HepG2 (cell line): ENCODE measurements around the gene ALOXE3. TPM values are rescaled to one million over a fixed set of nuclear protein-coding genes. Genes with fewer than 3 reads are reported as not detected.

Source experiments
- ATAC-seq: fragments of 200-7000 bp; cut with Tn5 transposase; 3 replicates; pipeline ENCODE4 v1.9.1; 2020; ENCODE audit warnings: mild to moderate bottlenecking, moderate library complexity
- BruUV-seq: library from RNA; stranded (reverse); fragments of 400-500 nt; replicated peaks from 2 replicates; lab custom pipeline; 2021; lab: Mats Ljungman, UMichigan
- CTCF ChIA-PET: fragments of 300-600 bp; formaldehyde crosslinking; extraction: SDS; loops from one replicate; lab custom pipeline; 2021; ENCODE audit warnings: low total read pairs, inconsistent platforms, low intra/inter-chr PET ratio; lab: Yijun Ruan, JAX
- POLR2A ChIA-PET: fragments of 350-600 bp; sonication (Branson Sonifier 250); formaldehyde crosslinking; loops from one replicate; lab custom pipeline; 2020; ENCODE audit warnings: antibody characterized with exemption, inconsistent platforms; lab: Yijun Ruan, JAX
- DNase-seq: peaks from one replicate; pipeline ENCODE4 v3.0.0-alpha.2; 2015; ENCODE audit warnings: low spot score
- FAIRE-seq: peaks from 3 replicates; lab custom pipeline; 2011; peaks lifted over from hg19 to GRCh38; lab: Jason Lieb, UNC
- H2AFZ ChIP-seq: one replicate; pipeline ENCODE4 v1.6.1; 2011; ENCODE audit warnings: low read length, inconsistent platforms
- H3K27ac ChIP-seq: fragments of 300-600 bp; 3 replicates; pipeline ENCODE4 v1.8.0; 2011; ENCODE audit warnings: mixed run types, mild to moderate bottlenecking, mixed read lengths, low read length, inconsistent platforms; ENCODE audit not compliant: insufficient read depth; ENCODE audit errors: extremely low read length
- H3K27me3 ChIP-seq, 2 experiments: fragments of 200-600 bp in 1 of 2; 2 replicates in 1 of 2; 3 replicates in 1 of 2; pipeline versions ENCODE4 v1.6.0 to v1.8.0; 2011; ENCODE audit warnings: low read length in 2 of 2, mild to moderate bottlenecking in 2 of 2, moderate library complexity in 2 of 2, inconsistent platforms in 1 of 2; ENCODE audit not compliant: insufficient read depth in 2 of 2, control insufficient read depth in 1 of 2
- H3K36me3 ChIP-seq, 2 experiments: fragments of 200-600 bp in 1 of 2; replicated peaks in 1 of 2; 2 replicates in 1 of 2; 3 replicates in 1 of 2; pipeline versions ENCODE4 v1.5.1 to v1.8.0; 2011; ENCODE audit warnings: low read length in 2 of 2, inconsistent platforms in 1 of 2; ENCODE audit not compliant: insufficient read depth in 2 of 2, control insufficient read depth in 1 of 2
- H3K4me1 ChIP-seq: 2 replicates; pipeline ENCODE4 v1.5.1; 2012; ENCODE audit warnings: low read length, inconsistent platforms; ENCODE audit not compliant: insufficient read depth
- H3K4me2 ChIP-seq: 2 replicates; pipeline ENCODE4 v1.6.0; 2011; ENCODE audit warnings: low read depth, low read length, inconsistent platforms
- H3K4me3 ChIP-seq, 3 experiments: fragments of 200-600 bp in 1 of 3; sonication (generic), shearing (Covaris generic) in 1 of 3; replicated peaks in 1 of 3; 2 replicates each; pipeline ENCODE4 v1.5.1; 2011 to 2016; ENCODE audit warnings: low read length in 3 of 3, inconsistent platforms in 2 of 3, low read depth in 2 of 3, mild to moderate bottlenecking in 2 of 3, control low read depth in 1 of 3, mixed read lengths in 1 of 3; ENCODE audit not compliant: insufficient read depth in 1 of 3
- H3K79me2 ChIP-seq: one replicate; pipeline ENCODE4 v1.6.1; 2011; ENCODE audit warnings: low read length, inconsistent platforms; ENCODE audit not compliant: insufficient read depth
- H3K9ac ChIP-seq: 2 replicates; pipeline ENCODE4 v1.6.0; 2011; ENCODE audit warnings: mild to moderate bottlenecking, low read depth, low read length, inconsistent platforms; ENCODE audit not compliant: insufficient read depth
- H3K9me3 ChIP-seq: 2 replicates; pipeline ENCODE4 v1.5.1; 2012; ENCODE audit warnings: mild to moderate bottlenecking, low read length
- H4K20me1 ChIP-seq: 2 replicates; pipeline ENCODE4 v1.6.0; 2011; ENCODE audit warnings: inconsistent platforms, mild to moderate bottlenecking, low read length, moderate library complexity; ENCODE audit not compliant: insufficient read depth
- AGO2 ChIP-seq: fragments of 200-400 bp; formaldehyde crosslinking; optimal IDR thresholded peaks from 2 replicates; pipeline ENCODE3; 2017; ENCODE audit warnings: mild to moderate bottlenecking, low read depth, low read length, moderate library complexity
- ATF7-NPFF ChIP-seq: sonication (generic); formaldehyde crosslinking; IDR thresholded peaks from 2 replicates; pipeline ENCODE4 v1.8.1; 2023; ENCODE audit warnings: mild to moderate bottlenecking, low read depth, missing genetic modification reagents, moderate library complexity
- KAT7 ChIP-seq: IDR thresholded peaks from 2 replicates; pipeline ENCODE4 v1.6.1; 2018; ENCODE audit warnings: borderline replicate concordance, missing compliant biosample characterization
- PHF20 ChIP-seq: sonication (generic); formaldehyde crosslinking; IDR thresholded peaks from 2 replicates; pipeline ENCODE4 v1.5.0; 2020; ENCODE audit warnings: mild to moderate bottlenecking, missing genetic modification reagents
- POLR2AphosphoS5 ChIP-seq: IDR thresholded peaks from 2 replicates; pipeline ENCODE4 v1.6.1; 2012; ENCODE audit warnings: low read depth, low read length
- ZBTB1 ChIP-seq: sonication (generic); formaldehyde crosslinking; IDR thresholded peaks from 2 replicates; pipeline ENCODE4 v1.4.0; 2020; ENCODE audit warnings: missing genetic modification reagents, borderline replicate concordance
- ZFY ChIP-seq: sonication (generic); formaldehyde crosslinking; IDR thresholded peaks from 2 replicates; pipeline ENCODE4 v1.4.0; 2020; ENCODE audit warnings: missing genetic modification reagents
- ZIK1 ChIP-seq: sonication (generic); formaldehyde crosslinking; IDR thresholded peaks from 2 replicates; pipeline ENCODE4 v1.5.0; 2020; ENCODE audit warnings: mild to moderate bottlenecking, low read depth, missing genetic modification reagents, borderline replicate concordance
- ZNF138 ChIP-seq: sonication (generic); formaldehyde crosslinking; IDR thresholded peaks from 2 replicates; pipeline ENCODE4 v1.5.0; 2020; ENCODE audit warnings: mild to moderate bottlenecking, low read depth, missing genetic modification reagents
- ZNF263 ChIP-seq: sonication (generic); formaldehyde crosslinking; IDR thresholded peaks from 2 replicates; pipeline ENCODE4 v1.4.0; 2020; ENCODE audit warnings: missing genetic modification reagents
- ZNF431 ChIP-seq: sonication (generic); formaldehyde crosslinking; IDR thresholded peaks from 2 replicates; pipeline ENCODE4 v1.9.0; 2022; ENCODE audit warnings: missing genetic modification reagents, low read depth, mild to moderate bottlenecking, borderline replicate concordance
- ZNF441 ChIP-seq: sonication (generic); formaldehyde crosslinking; IDR thresholded peaks from 2 replicates; pipeline ENCODE4 v1.7.0; 2021; ENCODE audit warnings: missing genetic modification reagents, borderline replicate concordance
- ZNF607 ChIP-seq: sonication (generic); formaldehyde crosslinking; IDR thresholded peaks from 2 replicates; pipeline ENCODE4 v1.5.1; 2020; ENCODE audit warnings: missing genetic modification reagents, mild to moderate bottlenecking, borderline replicate concordance
- WGBS: methylation state at CpG from one replicate; pipeline ENCODE4 v1.1.6; 2017; ENCODE audit warnings: low lambda C conversion rate; 5-methylcytosine and 5-hydroxymethylcytosine counted together
- in situ Hi-C: cut with HindIII; loops from 2 replicates; pipeline ENCODE4 v1.10.0; 2017; ENCODE audit warnings: low pct_unique_long_range_greater_than_20kb; ENCODE audit not compliant: extremely low pct_ligation_motif_present
- intact Hi-C: fragments of 100-400 bp; cut with micrococcal nuclease; formaldehyde crosslinking; loops from one replicate; pipeline ENCODE4 v1.10.0; 2022; ENCODE audit not compliant: unreplicated experiment
- polyA plus RNA-seq, 8 experiments: library from polyadenylated mRNA; depleted of rRNA in 3 of 8; stranded (reverse) in 7 of 8; unstranded in 1 of 8; fragments of >200 nt; fragmentation: Illumina TruSeq in 4 of 8; extraction: Trizol in 4 of 8; gene quantifications; 2 replicates each; pipeline versions ENCODE4 v1.2.1 to v1.2.3, GENCODE V29; 2011 to 2016; ENCODE audit warnings: low read depth in 4 of 8, missing spikeins in 1 of 8, mixed read lengths in 1 of 8; ENCODE audit not compliant: insufficient read depth in 1 of 8
- total RNA-seq, 5 experiments: library from RNA; depleted of rRNA; stranded (reverse); fragments of >200 nt; fragmentation: Illumina TruSeq; extraction: Trizol; gene quantifications; 2 replicates each; pipeline ENCODE4 v1.2.3, GENCODE V29; 2016; ENCODE audit warnings: low read depth in 1 of 5
- TF ChIP-seq, protein P1 (sequence below): sonication (generic); formaldehyde crosslinking; IDR thresholded peaks from 2 replicates; pipeline ENCODE4 v1.4.0; 2020; ENCODE audit warnings: mild to moderate bottlenecking, missing genetic modification reagents
- TF ChIP-seq, protein P2 (sequence below): sonication (generic); formaldehyde crosslinking; IDR thresholded peaks from 2 replicates; pipeline ENCODE4 v1.4.0; 2020; ENCODE audit warnings: missing genetic modification reagents, mild to moderate bottlenecking, borderline replicate concordance
- TF ChIP-seq, protein P3 (sequence below): sonication (generic); formaldehyde crosslinking; IDR thresholded peaks from 2 replicates; pipeline ENCODE4 v1.8.0; 2022; ENCODE audit warnings: mild to moderate bottlenecking, missing genetic modification reagents, moderate library complexity
- TF ChIP-seq, protein P4 (sequence below): sonication (generic); formaldehyde crosslinking; IDR thresholded peaks from 2 replicates; pipeline ENCODE4 v1.5.1; 2020; ENCODE audit warnings: mild to moderate bottlenecking, missing genetic modification reagents, borderline replicate concordance

The ALOXE3 gene
- total and polyA plus RNA-seq, 2 of the 13 experiments (the other 11 are each of a cell fraction or from before 2014, with no cell fraction given) = 0.07 TPM; not detected in 1

DNA sequence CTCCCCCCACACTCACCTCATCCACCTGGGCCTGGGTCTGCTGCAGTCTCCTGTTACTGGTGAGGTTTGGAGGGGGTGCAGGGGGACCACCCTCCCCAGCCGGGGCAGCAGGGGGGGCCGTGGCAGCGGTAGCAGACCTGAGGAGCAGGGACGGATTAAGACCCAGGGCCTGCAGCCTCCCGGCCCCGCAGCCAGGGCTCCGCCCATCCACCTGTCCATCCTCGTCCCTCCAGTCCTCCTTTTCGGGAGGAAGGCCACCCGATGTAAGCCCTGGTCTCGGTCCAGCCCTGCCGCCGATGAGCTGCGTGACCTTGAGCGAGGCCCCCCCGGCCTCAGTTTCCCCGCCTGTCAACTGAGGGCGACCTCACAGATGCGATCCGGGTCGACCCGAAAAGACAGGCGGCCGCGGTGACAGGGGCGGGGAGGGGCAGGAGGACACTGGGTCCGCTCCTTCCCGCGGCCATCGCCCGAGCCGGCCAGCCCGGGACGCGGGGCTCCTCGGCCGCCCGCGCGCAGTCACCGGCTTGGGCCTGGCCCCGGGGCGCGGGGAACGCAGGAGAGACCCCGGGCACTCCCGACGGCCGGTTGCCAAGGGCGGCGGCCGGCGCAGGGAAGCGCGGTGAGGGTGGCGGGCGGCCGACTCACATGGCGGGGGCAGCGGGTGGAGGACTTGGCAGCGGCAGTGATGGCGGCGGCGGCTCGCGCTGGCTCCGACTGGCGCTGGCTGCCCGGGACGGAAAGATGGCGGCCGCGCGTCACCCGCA lies 44.1 kb upstream of the ALOXE3 start, which contains the start of gene VAMP2:
TSS of gene VAMP2 (minus strand) at position 716 of the 764 bp plus-strand sequence. CDS start at position 647, 69 bp downstream.
- BruUV-seq = no TSS peak
- peak within 1 kb of the TSS; percentile 95 for H3K9ac ChIP-seq
- H3K36me3 ChIP-seq = peaks cover 1 to 7% of the 10 kb centered on the region in 2 experiments; a peak in 3 of 5 replicates
- H3K27me3 ChIP-seq = no peaks in the 10 kb centered on the region; a peak in 1 of 5 replicates
- H2AFZ ChIP-seq = peak within 1 kb of the TSS; percentile 63
- peaks cover 66% of the 10 kb centered on the region for H3K4me1 ChIP-seq
- POLR2A ChIA-PET = interaction anchor here (2.6 kb wide), 1 partner anchor 11 kb away, joined by 149 read pairs; no protein-coding TSS in a partner anchor
- H3K4me3 ChIP-seq = peak within 1 kb of the TSS; percentile 92 to 99 (median 98)
- FAIRE-seq = no peak
- WGBS = 0% methylated on average over 2 of the region's 75 CpGs
- no peak for DNase-seq
- in situ Hi-C loops = no loop called here
- intact Hi-C loops = no loop called here
- CTCF ChIA-PET = interaction anchor here (1.9 kb wide), 1 partner anchor 24 kb away, joined by 5 read pairs; no protein-coding TSS in a partner anchor
- peak within 1 kb of the TSS; percentile 95 for H3K27ac ChIP-seq
- peak; percentile 11 for ATAC-seq
- peak within 1 kb of the TSS; percentile 100 for H3K4me2 ChIP-seq
- H4K20me1 ChIP-seq = no peaks in the 10 kb centered on the region
- H3K79me2 ChIP-seq = peaks cover 18% of the 10 kb centered on the region
- H3K9me3 ChIP-seq = no peaks in the 10 kb centered on the region
- 0 out of 2 replicates have a peak, but pooled peaks have one; percentile 62 for TF ChIP-seq ZIK1
- TF ChIP-seq ATF7-NPFF (CRISPR knock-in tag) = peak; percentile 38; the same call in 1 of the 2 replicates
- peak; percentile 57; the same call in 1 of the 2 replicates for TF ChIP-seq KAT7 (CRISPR knock-in tag)
- TF ChIP-seq, protein P1, sequence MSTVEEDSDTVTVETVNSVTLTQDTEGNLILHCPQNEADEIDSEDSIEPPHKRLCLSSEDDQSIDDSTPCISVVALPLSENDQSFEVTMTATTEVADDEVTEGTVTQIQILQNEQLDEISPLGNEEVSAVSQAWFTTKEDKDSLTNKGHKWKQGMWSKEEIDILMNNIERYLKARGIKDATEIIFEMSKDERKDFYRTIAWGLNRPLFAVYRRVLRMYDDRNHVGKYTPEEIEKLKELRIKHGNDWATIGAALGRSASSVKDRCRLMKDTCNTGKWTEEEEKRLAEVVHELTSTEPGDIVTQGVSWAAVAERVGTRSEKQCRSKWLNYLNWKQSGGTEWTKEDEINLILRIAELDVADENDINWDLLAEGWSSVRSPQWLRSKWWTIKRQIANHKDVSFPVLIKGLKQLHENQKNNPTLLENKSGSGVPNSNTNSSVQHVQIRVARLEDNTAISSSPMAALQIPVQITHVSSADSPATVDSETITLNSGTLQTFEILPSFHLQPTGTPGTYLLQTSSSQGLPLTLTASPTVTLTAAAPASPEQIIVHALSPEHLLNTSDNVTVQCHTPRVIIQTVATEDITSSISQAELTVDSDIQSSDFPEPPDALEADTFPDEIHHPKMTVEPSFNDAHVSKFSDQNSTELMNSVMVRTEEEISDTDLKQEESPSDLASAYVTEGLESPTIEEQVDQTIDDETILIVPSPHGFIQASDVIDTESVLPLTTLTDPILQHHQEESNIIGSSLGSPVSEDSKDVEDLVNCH (CRISPR knock-in tag) = peak; percentile 88; the same call in 1 of the 2 replicates
- peak; percentile 54; the same call in 1 of the 2 replicates for TF ChIP-seq ZNF607 (CRISPR knock-in tag)
- TF ChIP-seq, protein P2, sequence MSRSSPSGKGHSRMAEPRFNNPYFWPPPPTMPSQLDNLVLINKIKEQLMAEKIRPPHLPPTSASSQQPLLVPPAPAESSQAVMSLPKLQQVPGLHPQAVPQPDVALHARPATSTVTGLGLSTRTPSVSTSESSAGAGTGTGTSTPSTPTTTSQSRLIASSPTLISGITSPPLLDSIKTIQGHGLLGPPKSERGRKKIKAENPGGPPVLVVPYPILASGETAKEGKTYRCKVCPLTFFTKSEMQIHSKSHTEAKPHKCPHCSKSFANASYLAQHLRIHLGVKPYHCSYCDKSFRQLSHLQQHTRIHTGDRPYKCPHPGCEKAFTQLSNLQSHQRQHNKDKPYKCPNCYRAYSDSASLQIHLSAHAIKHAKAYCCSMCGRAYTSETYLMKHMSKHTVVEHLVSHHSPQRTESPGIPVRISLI (CRISPR knock-in tag) = no peak
- 0 out of 2 replicates have a peak, but pooled peaks have one; percentile 30 for TF ChIP-seq ZNF431 (CRISPR knock-in tag)
- TF ChIP-seq ZBTB1 = no peak
- TF ChIP-seq ZNF263 (CRISPR knock-in tag) = peak; percentile 70
- TF ChIP-seq, protein P3, sequence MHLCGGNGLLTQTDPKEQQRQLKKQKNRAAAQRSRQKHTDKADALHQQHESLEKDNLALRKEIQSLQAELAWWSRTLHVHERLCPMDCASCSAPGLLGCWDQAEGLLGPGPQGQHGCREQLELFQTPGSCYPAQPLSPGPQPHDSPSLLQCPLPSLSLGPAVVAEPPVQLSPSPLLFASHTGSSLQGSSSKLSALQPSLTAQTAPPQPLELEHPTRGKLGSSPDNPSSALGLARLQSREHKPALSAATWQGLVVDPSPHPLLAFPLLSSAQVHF (CRISPR knock-in tag) = peak; percentile 14; the same call in 1 of the 2 replicates
- TF ChIP-seq AGO2 = peak; percentile 51
- TF ChIP-seq ZNF441 (CRISPR knock-in tag) = peak; percentile 66
- TF ChIP-seq PHF20 (CRISPR knock-in tag) = 0 out of 2 replicates have a peak, but pooled peaks have one; percentile 55
- TF ChIP-seq ZNF138 (CRISPR knock-in tag) = 0 out of 2 replicates have a peak, but pooled peaks have one; percentile 23
- TF ChIP-seq ZFY (CRISPR knock-in tag) = peak; percentile 77
- peak; percentile 39; the same call in 1 of the 2 replicates for TF ChIP-seq POLR2AphosphoS5
- TF ChIP-seq, protein P4, sequence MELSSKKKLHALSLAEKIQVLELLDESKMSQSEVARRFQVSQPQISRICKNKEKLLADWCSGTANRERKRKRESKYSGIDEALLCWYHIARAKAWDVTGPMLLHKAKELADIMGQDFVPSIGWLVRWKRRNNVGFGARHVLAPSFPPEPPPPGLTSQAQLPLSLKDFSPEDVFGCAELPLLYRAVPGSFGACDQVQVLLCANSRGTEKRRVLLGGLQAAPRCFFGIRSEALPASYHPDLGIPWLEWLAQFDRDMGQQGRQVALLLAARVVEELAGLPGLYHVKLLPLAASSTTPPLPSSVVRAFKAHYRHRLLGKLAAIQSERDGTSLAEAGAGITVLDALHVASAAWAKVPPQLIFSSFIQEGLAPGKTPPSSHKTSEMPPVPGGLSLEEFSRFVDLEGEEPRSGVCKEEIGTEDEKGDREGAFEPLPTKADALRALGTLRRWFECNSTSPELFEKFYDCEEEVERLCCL (CRISPR knock-in tag) = no peak
